Measurements from ENCODE around the gene MIS12.
A peak's percentile ranks its signal among the peaks of the same experiment; 100 is the strongest.

MIS12 gene

GRCh38 chr17:5486206-5487124 lies at the start of gene MIS12:
TSS of gene MIS12 (plus strand) at chr17:5486566. CDS start at chr17:5488863, 2,297 bp downstream.
- H3K9ac ChIP-seq (ENCODE audit: low read length), result peak within 1 kb of the TSS; percentile 81
- peaks cover 21% of the 10 kb centered on the region for H3K36me3 ChIP-seq (ENCODE audit: control insufficient read depth, insufficient read depth, low read length)
- H3K27me3 ChIP-seq (ENCODE audit: control insufficient read depth, insufficient read depth, low read length), result no peaks in the 10 kb centered on the region
- peak within 1 kb of the TSS; percentile 83 for H3K4me3 ChIP-seq (ENCODE audit: low read length)
- peaks cover 14% of the 10 kb centered on the region for H3K4me1 ChIP-seq (ENCODE audit: control insufficient read depth, insufficient read depth, low read length)
- H3K27ac ChIP-seq (ENCODE audit: low read depth, low read length), result peak within 1 kb of the TSS; percentile 99

- Histone ChIP-seq H3K36me3 (ENCODE audit: control insufficient read depth, insufficient read depth, low read length) (peaks cover 21% of the 10 kb centered on the region), H3K9ac (ENCODE audit: low read length) (no peak overlapping the region), H3K4me3 (ENCODE audit: low read length) (peak overlapping the region; percentile 87), H3K27ac (ENCODE audit: low read depth, low read length) (no peak overlapping the region), H3K27me3 (ENCODE audit: control insufficient read depth, insufficient read depth, low read length) (no peaks in the 10 kb centered on the region), H3K4me1 (ENCODE audit: control insufficient read depth, insufficient read depth, low read length) (peaks cover 11% of the 10 kb centered on the region)
Observed at GRCh38 chr17:5437721-5438317, 48.5 kb upstream of the MIS12 start.

GRCh38 chr17:5438716-5439445 lies 47.5 kb upstream of the MIS12 start, which contains the start of gene C1QBP:
TSS of gene C1QBP (minus strand) at chr17:5439155. CDS start at chr17:5439073, 82 bp downstream.
- Histone ChIP-seq H3K36me3 (ENCODE audit: control insufficient read depth, insufficient read depth, low read length) (peaks cover 15% of the 10 kb centered on the region), H3K9ac (ENCODE audit: low read length) (peak within 1 kb of the TSS; percentile 38), H3K27ac (ENCODE audit: low read depth, low read length) (peak within 1 kb of the TSS; percentile 74), H3K4me1 (ENCODE audit: control insufficient read depth, insufficient read depth, low read length) (peaks cover 11% of the 10 kb centered on the region), H3K4me3 (ENCODE audit: low read length) (peak within 1 kb of the TSS; percentile 87), H3K27me3 (ENCODE audit: control insufficient read depth, insufficient read depth, low read length) (no peaks in the 10 kb centered on the region)

GRCh38 chr17:5439446-5439764 lies 47.0 kb upstream of the MIS12 start:
- Histone ChIP-seq H3K36me3 (ENCODE audit: control insufficient read depth, insufficient read depth, low read length) (peaks cover 14% of the 10 kb centered on the region), H3K9ac (ENCODE audit: low read length) (peak overlapping the region; percentile 38), H3K4me3 (ENCODE audit: low read length) (peak overlapping the region; percentile 65), H3K4me1 (ENCODE audit: control insufficient read depth, insufficient read depth, low read length) (peaks cover 11% of the 10 kb centered on the region), H3K27ac (ENCODE audit: low read depth, low read length) (peak overlapping the region; percentile 74), H3K27me3 (ENCODE audit: control insufficient read depth, insufficient read depth, low read length) (no peaks in the 10 kb centered on the region)

- no peak overlapping the region for H3K4me3 ChIP-seq (ENCODE audit: low read length)
- H3K36me3 ChIP-seq (ENCODE audit: control insufficient read depth, insufficient read depth, low read length), result peaks cover 20% of the 10 kb centered on the region
- H3K4me1 ChIP-seq (ENCODE audit: control insufficient read depth, insufficient read depth, low read length), result peaks cover 3% of the 10 kb centered on the region
- no peak overlapping the region for H3K9ac ChIP-seq (ENCODE audit: low read length)
- no peak overlapping the region for H3K27ac ChIP-seq (ENCODE audit: low read depth, low read length)
- no peaks in the 10 kb centered on the region for H3K27me3 ChIP-seq (ENCODE audit: control insufficient read depth, insufficient read depth, low read length)
Observed at GRCh38 chr17:5443728-5444127, 42.6 kb upstream of the MIS12 start.

- Histone ChIP-seq H3K27ac (ENCODE audit: low read depth, low read length) (no peak overlapping the region), H3K36me3 (ENCODE audit: control insufficient read depth, insufficient read depth, low read length) (peaks cover 20% of the 10 kb centered on the region), H3K4me1 (ENCODE audit: control insufficient read depth, insufficient read depth, low read length) (peaks cover 3% of the 10 kb centered on the region), H3K27me3 (ENCODE audit: control insufficient read depth, insufficient read depth, low read length) (no peaks in the 10 kb centered on the region), H3K4me3 (ENCODE audit: low read length) (no peak overlapping the region), H3K9ac (ENCODE audit: low read length) (no peak overlapping the region)
Observed at GRCh38 chr17:5444209-5444608, 42.2 kb upstream of the MIS12 start.

GRCh38 chr17:5446786-5447185 lies 39.6 kb upstream of the MIS12 start:
- no peak overlapping the region for H3K4me3 ChIP-seq (ENCODE audit: low read length)
- H3K4me1 ChIP-seq (ENCODE audit: control insufficient read depth, insufficient read depth, low read length), result no peaks in the 10 kb centered on the region
- H3K27ac ChIP-seq (ENCODE audit: low read depth, low read length), result no peak overlapping the region
- peaks cover 20% of the 10 kb centered on the region for H3K36me3 ChIP-seq (ENCODE audit: control insufficient read depth, insufficient read depth, low read length)
- H3K9ac ChIP-seq (ENCODE audit: low read length), result no peak overlapping the region
- H3K27me3 ChIP-seq (ENCODE audit: control insufficient read depth, insufficient read depth, low read length), result no peaks in the 10 kb centered on the region

GRCh38 chr17:5464717-5465507 lies 21.5 kb upstream of the MIS12 start:
- Histone ChIP-seq H3K27me3 (ENCODE audit: control insufficient read depth, insufficient read depth, low read length) (no peaks in the 10 kb centered on the region), H3K9ac (ENCODE audit: low read length) (no peak overlapping the region), H3K27ac (ENCODE audit: low read depth, low read length) (no peak overlapping the region), H3K36me3 (ENCODE audit: control insufficient read depth, insufficient read depth, low read length) (peaks cover 12% of the 10 kb centered on the region), H3K4me1 (ENCODE audit: control insufficient read depth, insufficient read depth, low read length) (peaks cover 4% of the 10 kb centered on the region), H3K4me3 (ENCODE audit: low read length) (no peak overlapping the region)

- H3K36me3 ChIP-seq (ENCODE audit: control insufficient read depth, insufficient read depth, low read length), result peaks cover 4% of the 10 kb centered on the region
- peaks cover 4% of the 10 kb centered on the region for H3K4me1 ChIP-seq (ENCODE audit: control insufficient read depth, insufficient read depth, low read length)
- H3K9ac ChIP-seq (ENCODE audit: low read length), result no peak overlapping the region
- no peaks in the 10 kb centered on the region for H3K27me3 ChIP-seq (ENCODE audit: control insufficient read depth, insufficient read depth, low read length)
- H3K27ac ChIP-seq (ENCODE audit: low read depth, low read length), result no peak overlapping the region
- no peak overlapping the region for H3K4me3 ChIP-seq (ENCODE audit: low read length)
Observed at GRCh38 chr17:5466295-5466694, 20.1 kb upstream of the MIS12 start.

GRCh38 chr17:5467416-5467815 lies 18.9 kb upstream of the MIS12 start:
- Histone ChIP-seq H3K4me3 (ENCODE audit: low read length) (peak overlapping the region; percentile 86), H3K27ac (ENCODE audit: low read depth, low read length) (no peak overlapping the region), H3K27me3 (ENCODE audit: control insufficient read depth, insufficient read depth, low read length) (no peaks in the 10 kb centered on the region), H3K4me1 (ENCODE audit: control insufficient read depth, insufficient read depth, low read length) (peaks cover 4% of the 10 kb centered on the region), H3K36me3 (ENCODE audit: control insufficient read depth, insufficient read depth, low read length) (no peaks in the 10 kb centered on the region), H3K9ac (ENCODE audit: low read length) (no peak overlapping the region)

- H3K27me3 ChIP-seq (ENCODE audit: control insufficient read depth, insufficient read depth, low read length), result no peaks in the 10 kb centered on the region
- peaks cover 2% of the 10 kb centered on the region for H3K36me3 ChIP-seq (ENCODE audit: control insufficient read depth, insufficient read depth, low read length)
- peak overlapping the region; percentile 86 for H3K4me3 ChIP-seq (ENCODE audit: low read length)
- no peak overlapping the region for H3K27ac ChIP-seq (ENCODE audit: low read depth, low read length)
- H3K9ac ChIP-seq (ENCODE audit: low read length), result peak overlapping the region; percentile 45
- peaks cover 4% of the 10 kb centered on the region for H3K4me1 ChIP-seq (ENCODE audit: control insufficient read depth, insufficient read depth, low read length)
Observed at GRCh38 chr17:5468075-5468473, 18.3 kb upstream of the MIS12 start.

GRCh38 chr17:5472511-5472910 lies 13.9 kb upstream of the MIS12 start:
- Histone ChIP-seq H3K4me1 (ENCODE audit: control insufficient read depth, insufficient read depth, low read length) (peaks cover 4% of the 10 kb centered on the region), H3K27me3 (ENCODE audit: control insufficient read depth, insufficient read depth, low read length) (no peaks in the 10 kb centered on the region), H3K27ac (ENCODE audit: low read depth, low read length) (no peak overlapping the region), H3K36me3 (ENCODE audit: control insufficient read depth, insufficient read depth, low read length) (peaks cover 7% of the 10 kb centered on the region), H3K4me3 (ENCODE audit: low read length) (no peak overlapping the region), H3K9ac (ENCODE audit: low read length) (no peak overlapping the region)
